ENCODE results near the gene EEFSEC. TPM values are rescaled to one million over a fixed set of nuclear protein-coding genes. Genes with fewer than 3 reads are reported as not detected.

EEFSEC gene
- total RNA-seq = 3.0 and 6.1 TPM in 2 replicates

GRCh38 chr3:128153156-128154041 is at the start of gene EEFSEC:
TSS of gene EEFSEC (plus strand) at chr3:128153481. CDS start at chr3:128153508, 27 bp downstream.
- peak within 1 kb of the TSS; percentile 75 for H3K4me3 ChIP-seq (ENCODE audit: low read depth, low read length)
- TF ChIP-seq CTCF (IDR thresholded peaks at IDR 0.05; ENCODE audit: insufficient read depth, low read depth, low read length) = no peak
- DNase-seq (ENCODE audit: low read depth) = peak; percentile 80

GRCh38 chr3:128107834-128108233 is 45.4 kb upstream of the EEFSEC start:
- no peak for DNase-seq (ENCODE audit: low read depth)
- no peak for TF ChIP-seq CTCF (IDR thresholded peaks at IDR 0.05; ENCODE audit: insufficient read depth, low read depth, low read length)

GRCh38 chr3:128111147-128111546 is 42.1 kb upstream of the EEFSEC start:
- no peak for TF ChIP-seq CTCF (IDR thresholded peaks at IDR 0.05; ENCODE audit: insufficient read depth, low read depth, low read length)
- DNase-seq (ENCODE audit: low read depth) = no peak
- H3K4me3 ChIP-seq (ENCODE audit: low read depth, low read length) = no peak overlapping the region

More at GRCh38 chr3:128107834-128108233, 45.4 kb upstream of the EEFSEC start:
- H3K4me3 ChIP-seq (ENCODE audit: low read depth, low read length) = no peak overlapping the region

- TF ChIP-seq CTCF (IDR thresholded peaks at IDR 0.05; ENCODE audit: insufficient read depth, low read depth, low read length) = no peak
- peak; percentile 89 for DNase-seq (ENCODE audit: low read depth)
- no peak overlapping the region for H3K4me3 ChIP-seq (ENCODE audit: low read depth, low read length)
These were observed 40.8 kb upstream of the EEFSEC start for GRCh38 chr3:128112357-128112968.

- H3K4me3 ChIP-seq (ENCODE audit: low read depth, low read length) = no peak overlapping the region
- no peak for TF ChIP-seq CTCF (IDR thresholded peaks at IDR 0.05; ENCODE audit: insufficient read depth, low read depth, low read length)
- DNase-seq (ENCODE audit: low read depth) = no peak
These were observed 39.2 kb upstream of the EEFSEC start for GRCh38 chr3:128113817-128114794.

- H3K4me3 ChIP-seq (ENCODE audit: low read depth, low read length) = no peak overlapping the region
- no peak for DNase-seq (ENCODE audit: low read depth)
- TF ChIP-seq CTCF (IDR thresholded peaks at IDR 0.05; ENCODE audit: insufficient read depth, low read depth, low read length) = no peak
These were observed 31.3 kb upstream of the EEFSEC start for GRCh38 chr3:128122013-128122412.

All from fibroblast of villous mesenchyme (primary cell).